AG04450 (cell line): ENCODE data around the gene INO80D. TPM values are rescaled to one million over a fixed set of nuclear protein-coding genes. Genes with fewer than 3 reads are reported as not detected.
"Not testable (repeated sequence)": the region's sequence is repeated elsewhere in the genome, so short reads cannot be mapped to it uniquely, and the experiment has no call there.

Experiments
- CTCF ChIA-PET: fragments of 300-600, 350-600 bp; formaldehyde crosslinking; extraction: SDS; loops from one replicate; lab custom pipeline; 2022; ENCODE audit warnings: antibody characterized with exemption, inconsistent platforms; lab: Charles Lee
- POLR2A ChIA-PET: fragments of 350-600 bp; formaldehyde crosslinking; extraction: SDS; loops from one replicate; lab custom pipeline; 2021; ENCODE audit warnings: antibody characterized with exemption, inconsistent platforms; lab: Yijun Ruan, JAX
- DNase-seq: peaks from one replicate; pipeline ENCODE4 v3.0.0-alpha.2; 2011; ENCODE audit warnings: low read depth, low spot score
- H3K27ac ChIP-seq: one replicate; pipeline ENCODE4 v1.5.1; 2012; ENCODE audit warnings: low read depth, low read length, control low read depth
- H3K27me3 ChIP-seq: one replicate; pipeline ENCODE4 v1.6.0; 2012; ENCODE audit warnings: low read length; ENCODE audit not compliant: control insufficient read depth, insufficient read depth
- H3K4me3 ChIP-seq: 2 replicates; pipeline ENCODE4 v1.5.1; 2011; ENCODE audit warnings: mild to moderate bottlenecking, low read depth, low read length, control low read depth
- H3K9me3 ChIP-seq: 2 replicates; pipeline ENCODE4 v1.5.1; 2012; ENCODE audit warnings: low read length; ENCODE audit not compliant: control insufficient read depth, insufficient read depth
- polyA plus RNA-seq: library from polyadenylated mRNA; depleted of rRNA; stranded (reverse); fragments of >200 nt; gene quantifications from 2 replicates; pipeline ENCODE4 v1.2.3, GENCODE V29; 2011
- TF ChIP-seq, protein P1 (sequence below): IDR thresholded peaks from 2 replicates; pipeline ENCODE4 v1.5.1; 2011; ENCODE audit warnings: low read depth, low read length, control low read depth, inconsistent platforms

Gene INO80D
- polyA plus RNA-seq, 1 experiment, result 3.4 TPM

DNA sequence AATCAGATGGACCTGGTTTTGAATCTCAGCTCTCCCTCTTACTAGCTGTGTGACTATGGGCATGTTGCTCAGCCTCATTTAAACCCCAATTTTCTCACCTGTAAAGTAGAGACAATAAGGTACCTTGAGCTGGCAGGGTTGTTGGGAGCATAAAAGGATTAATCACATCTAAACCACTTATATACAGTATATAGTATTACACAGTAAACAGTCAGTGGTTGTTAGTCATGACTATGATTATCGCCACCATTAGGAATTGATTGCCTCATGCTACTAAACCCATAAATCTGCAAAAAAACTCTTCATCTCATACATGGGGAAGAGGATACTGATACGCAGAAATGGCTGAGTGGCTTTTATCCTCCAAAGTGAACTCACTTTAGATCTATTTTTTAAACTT, 65.8 kb downstream of the INO80D start:
- H3K9me3 ChIP-seq, result no peaks in the 10 kb centered on the region; the same call in 1 of the 2 replicates
- CTCF ChIA-PET, result no interaction called here
- TF ChIP-seq, protein P1, sequence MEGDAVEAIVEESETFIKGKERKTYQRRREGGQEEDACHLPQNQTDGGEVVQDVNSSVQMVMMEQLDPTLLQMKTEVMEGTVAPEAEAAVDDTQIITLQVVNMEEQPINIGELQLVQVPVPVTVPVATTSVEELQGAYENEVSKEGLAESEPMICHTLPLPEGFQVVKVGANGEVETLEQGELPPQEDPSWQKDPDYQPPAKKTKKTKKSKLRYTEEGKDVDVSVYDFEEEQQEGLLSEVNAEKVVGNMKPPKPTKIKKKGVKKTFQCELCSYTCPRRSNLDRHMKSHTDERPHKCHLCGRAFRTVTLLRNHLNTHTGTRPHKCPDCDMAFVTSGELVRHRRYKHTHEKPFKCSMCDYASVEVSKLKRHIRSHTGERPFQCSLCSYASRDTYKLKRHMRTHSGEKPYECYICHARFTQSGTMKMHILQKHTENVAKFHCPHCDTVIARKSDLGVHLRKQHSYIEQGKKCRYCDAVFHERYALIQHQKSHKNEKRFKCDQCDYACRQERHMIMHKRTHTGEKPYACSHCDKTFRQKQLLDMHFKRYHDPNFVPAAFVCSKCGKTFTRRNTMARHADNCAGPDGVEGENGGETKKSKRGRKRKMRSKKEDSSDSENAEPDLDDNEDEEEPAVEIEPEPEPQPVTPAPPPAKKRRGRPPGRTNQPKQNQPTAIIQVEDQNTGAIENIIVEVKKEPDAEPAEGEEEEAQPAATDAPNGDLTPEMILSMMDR, result no peak
- POLR2A ChIA-PET, result interaction anchor here (0.9 kb wide), 1 partner anchor 10 kb away, joined by 3 read pairs; no protein-coding TSS in a partner anchor
- no peak overlapping the region for H3K4me3 ChIP-seq
- DNase-seq, result no peak
- no peaks in the 10 kb centered on the region for H3K27me3 ChIP-seq
- H3K27ac ChIP-seq, result no peak overlapping the region

DNA sequence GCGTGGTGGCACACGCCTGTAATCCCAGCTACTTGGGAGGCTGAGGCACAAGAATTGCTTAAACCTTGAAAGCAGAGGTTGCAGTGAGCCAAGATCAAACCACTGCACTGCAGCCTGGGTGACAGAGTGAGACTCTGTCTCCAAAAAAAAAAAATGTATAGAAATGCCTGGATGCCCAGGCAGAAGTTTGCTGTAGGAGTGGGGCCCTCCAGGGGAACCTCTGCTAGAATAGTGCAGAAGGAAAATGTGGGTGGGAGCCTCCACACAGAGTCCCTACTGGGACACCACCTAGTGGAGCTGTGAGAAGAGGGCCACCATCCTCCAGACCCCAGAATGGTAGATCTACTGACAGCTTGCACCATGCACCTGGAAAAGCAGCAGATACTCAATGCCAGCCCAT, 70.2 kb downstream of the INO80D start:
- H3K27ac ChIP-seq, H3K27me3 ChIP-seq, DNase-seq, POLR2A ChIA-PET, H3K4me3 ChIP-seq, CTCF ChIA-PET, H3K9me3 ChIP-seq: not testable (repeated sequence)

DNA sequence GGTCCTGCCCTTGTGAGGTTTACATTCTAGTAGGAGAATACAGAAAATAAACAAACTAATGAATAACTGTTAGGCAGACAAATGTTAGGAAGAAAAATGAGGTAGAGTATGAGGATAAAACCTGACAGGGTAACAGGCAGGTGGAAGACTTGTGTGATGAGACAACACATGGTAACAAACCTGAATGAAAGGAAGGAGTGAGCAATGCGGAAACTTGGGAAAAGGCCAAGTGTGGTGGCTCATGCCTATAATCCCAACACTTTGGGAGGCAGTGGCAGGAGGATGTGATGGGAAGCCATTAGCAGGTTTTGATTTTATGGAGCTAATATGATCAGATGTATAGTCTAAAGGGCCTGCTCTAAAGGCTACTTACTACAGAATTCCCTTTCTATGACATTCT, 74.2 kb downstream of the INO80D start:
- no peak for DNase-seq
- POLR2A ChIA-PET, result no interaction called here
- TF ChIP-seq, protein P1, result no peak
- no peak overlapping the region for H3K4me3 ChIP-seq
- H3K27me3 ChIP-seq, result no peaks in the 10 kb centered on the region
- CTCF ChIA-PET, result interaction anchor here (0.6 kb wide), 1 partner anchor 10 kb away, joined by 3 read pairs; no protein-coding TSS in a partner anchor
- H3K27ac ChIP-seq, result no peak overlapping the region
- H3K9me3 ChIP-seq, result no peaks in the 10 kb centered on the region; the same call in 1 of the 2 replicates

DNA sequence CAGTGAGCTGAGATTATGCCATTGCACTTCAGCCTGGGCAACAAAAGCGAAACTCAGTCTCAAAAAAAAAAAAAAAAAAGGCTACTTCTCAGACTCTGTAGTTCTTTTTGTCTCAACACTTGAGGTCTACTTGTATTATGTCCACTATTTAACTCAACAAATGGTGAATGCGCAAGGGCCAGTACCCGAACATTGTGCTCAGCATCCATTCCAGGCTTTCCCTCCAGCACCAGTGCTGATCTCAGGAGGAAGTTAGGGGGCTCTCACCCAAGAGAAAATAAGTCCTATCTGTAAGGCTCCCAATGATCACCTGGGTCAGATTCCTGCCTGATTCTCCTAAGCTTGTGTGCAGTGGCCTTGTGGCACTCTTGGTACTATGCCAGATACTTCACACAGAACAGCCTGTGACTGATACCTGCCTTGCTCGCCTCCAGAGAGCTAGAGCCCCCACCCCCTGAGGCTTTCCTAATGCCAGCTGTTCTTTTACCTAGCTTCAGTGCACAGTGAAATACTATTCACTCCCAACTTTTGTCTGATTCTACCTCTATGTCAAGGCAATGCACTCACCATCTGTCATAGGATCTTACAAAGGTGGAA, 74.9 kb downstream of the INO80D start:
- ChIA-PET POLR2A (no interaction called here), CTCF (no interaction called here)
- no peak overlapping the region for H3K4me3 ChIP-seq
- no peak overlapping the region for H3K27ac ChIP-seq
- H3K27me3 ChIP-seq, result no peaks in the 10 kb centered on the region
- H3K9me3 ChIP-seq, result no peaks in the 10 kb centered on the region; the same call in 1 of the 2 replicates
- TF ChIP-seq, protein P1, result no peak
- no peak for DNase-seq

DNA sequence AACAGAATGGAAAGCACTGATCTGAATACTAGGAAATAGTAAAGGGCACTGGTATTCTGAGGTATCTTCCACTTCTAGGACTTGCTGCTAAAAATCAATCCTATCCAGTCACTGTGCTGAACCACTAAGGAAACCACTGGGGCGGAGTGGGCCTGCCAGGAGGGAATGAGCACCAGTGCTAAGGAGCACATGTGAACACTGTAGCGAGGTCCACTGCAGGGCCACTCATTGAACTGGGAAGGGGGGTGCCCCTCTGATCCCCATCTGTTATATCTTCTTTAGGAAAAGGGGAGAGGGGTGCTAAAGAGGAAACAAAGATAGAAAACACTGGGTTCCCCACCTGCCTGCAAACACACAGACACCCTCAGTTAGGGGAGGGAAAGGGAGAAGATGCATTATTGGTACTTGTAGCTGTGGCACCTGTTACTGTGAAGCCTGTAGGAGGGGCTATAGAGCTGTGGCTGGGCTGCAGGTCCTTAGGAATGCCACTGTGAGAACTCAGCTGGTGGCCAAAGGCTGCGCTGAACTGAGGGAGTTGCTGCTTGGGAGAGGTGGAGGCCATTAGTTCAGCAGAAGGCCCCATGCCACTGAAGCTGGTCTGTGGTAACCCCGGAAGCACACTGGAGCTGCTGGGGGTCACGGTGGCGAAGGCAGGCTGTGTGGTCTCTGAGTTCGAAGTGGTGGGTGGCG, 81.8 kb downstream of the INO80D start:
- Histone ChIP-seq H3K27me3 (no peaks in the 10 kb centered on the region), H3K9me3 (no peaks in the 10 kb centered on the region), H3K27ac (no peak overlapping the region), H3K4me3 (no peak overlapping the region)
- POLR2A ChIA-PET, result no interaction called here
- DNase-seq, result no peak
- TF ChIP-seq, protein P1, result peak; percentile 31
- CTCF ChIA-PET, result interaction anchor here (0.5 to 1.7 kb wide), 2 partner anchors 9 to 16 kb away, joined by 3 to 4 read pairs; no protein-coding TSS in a partner anchor
